ENCODE measurements around the gene ANGPTL7.

The ANGPTL7 gene

DNA sequence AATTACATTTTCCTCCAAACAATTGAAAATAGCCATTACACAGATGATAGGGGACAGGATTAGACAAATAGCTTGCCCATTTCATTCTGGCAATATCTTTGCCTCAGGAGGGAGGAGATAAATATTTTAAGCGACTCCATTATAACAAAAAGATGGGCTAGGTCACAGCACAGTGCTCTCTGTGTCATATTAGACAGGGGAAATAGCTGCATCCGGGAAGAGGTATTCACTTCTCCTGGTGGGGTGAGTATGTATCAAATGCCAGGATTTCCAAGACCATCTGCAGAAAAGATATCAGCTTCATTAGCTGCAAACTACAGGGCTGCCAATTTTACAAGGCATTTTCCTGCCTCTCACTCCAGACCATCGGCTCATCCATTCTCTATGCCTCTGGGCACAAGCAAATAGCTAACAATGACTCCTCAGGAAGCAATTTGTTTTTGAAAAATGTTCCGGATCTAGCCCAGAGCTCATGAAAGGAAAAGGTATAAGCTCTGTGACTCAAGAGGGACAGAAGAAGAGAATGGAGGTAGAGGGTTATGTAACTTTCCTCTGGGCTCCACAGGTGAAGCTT is 41.9 kb upstream of the ANGPTL7 start:
- H3K36me3 ChIP-seq (ENCODE audit: control insufficient read depth in 2 of 2, insufficient read depth in 1 of 2, low read length in 2 of 2) = peaks cover 19 to 98% of the 10 kb centered on the region in 2 experiments; a peak in 2 of 3 replicates
- no peak overlapping the region for H3K27ac ChIP-seq (ENCODE audit: extremely low read depth, low read depth, low read length)
- no peaks in the 10 kb centered on the region for H3K4me1 ChIP-seq (ENCODE audit: control insufficient read depth, insufficient read depth, low read length)
- H3K4me3 ChIP-seq (ENCODE audit: low read depth, low read length) = no peak overlapping the region
- CTCF ChIA-PET = interaction anchor here (0.7 kb wide), 1 partner anchor 22 kb away, joined by 3 read pairs; no protein-coding TSS in a partner anchor
- no peaks in the 10 kb centered on the region for H3K9me3 ChIP-seq (ENCODE audit: control insufficient read depth, insufficient read depth, low read depth, low read length)
- POLR2A ChIA-PET = no interaction called here
- TF ChIP-seq ZNF24 (tag by site-specific recombination; IDR thresholded peaks at IDR 0.05) (no peak), ZBTB20 (tag by site-specific recombination; IDR thresholded peaks at IDR 0.05) (no peak)

DNA sequence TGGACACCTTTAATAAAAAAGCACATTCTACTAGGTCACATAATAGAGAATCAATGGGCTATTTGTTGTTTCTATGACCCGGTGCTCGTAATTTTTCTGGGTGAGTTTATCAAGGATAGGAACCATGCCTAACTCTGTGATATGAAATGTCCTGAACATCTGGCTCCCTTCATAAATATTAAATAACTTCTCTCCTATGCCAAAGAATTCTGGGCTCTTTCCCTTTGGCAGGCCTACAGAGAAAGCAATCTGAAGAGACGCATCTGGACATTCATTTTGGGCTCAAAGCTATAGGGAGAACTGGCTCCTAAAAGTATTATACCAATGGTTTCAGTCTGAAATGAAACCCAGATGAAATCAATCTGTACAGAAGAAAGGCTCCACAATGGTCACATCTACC is 38.8 kb upstream of the ANGPTL7 start:
- no peak overlapping the region for H3K4me3 ChIP-seq (ENCODE audit: low read depth, low read length)
- no peaks in the 10 kb centered on the region for H3K9me3 ChIP-seq (ENCODE audit: control insufficient read depth, insufficient read depth, low read depth, low read length)
- no peak overlapping the region for H3K27ac ChIP-seq (ENCODE audit: extremely low read depth, low read depth, low read length)
- TF ChIP-seq ZNF747 (tag by site-specific recombination; IDR thresholded peaks at IDR 0.05) (no peak), YY1 (tag by site-specific recombination; IDR thresholded peaks at IDR 0.05) (no peak), KLF9 (tag by site-specific recombination; IDR thresholded peaks at IDR 0.05; ENCODE audit: low read depth) (no peak), ZNF404 (tag by site-specific recombination; IDR thresholded peaks at IDR 0.05) (no peak), ZNF658 (tag by site-specific recombination; IDR thresholded peaks at IDR 0.05) (no peak), ZNF548 (tag by site-specific recombination; IDR thresholded peaks at IDR 0.05) (no peak), ZNF184 (tag by site-specific recombination; IDR thresholded peaks at IDR 0.05) (no peak), SP7 (tag by site-specific recombination; IDR thresholded peaks at IDR 0.05) (no peak), ZNF768 (tag by site-specific recombination; IDR thresholded peaks at IDR 0.05) (no peak), ZBTB48 (tag by site-specific recombination; IDR thresholded peaks at IDR 0.05) (no peak), PRDM1 (tag by site-specific recombination; IDR thresholded peaks at IDR 0.05) (no peak), ZNF529 (tag by site-specific recombination; IDR thresholded peaks at IDR 0.05; ENCODE audit: insufficient replicate concordance) (no peak), ZNF214 (tag by site-specific recombination; IDR thresholded peaks at IDR 0.05; ENCODE audit: borderline replicate concordance) (no peak), ZNF677 (tag by site-specific recombination; IDR thresholded peaks at IDR 0.05) (no peak), ZBTB17 (tag by site-specific recombination; IDR thresholded peaks at IDR 0.05) (no peak), ZNF146 (tag by site-specific recombination; IDR thresholded peaks at IDR 0.05) (no peak)
- TF ChIP-seq, protein P1, sequence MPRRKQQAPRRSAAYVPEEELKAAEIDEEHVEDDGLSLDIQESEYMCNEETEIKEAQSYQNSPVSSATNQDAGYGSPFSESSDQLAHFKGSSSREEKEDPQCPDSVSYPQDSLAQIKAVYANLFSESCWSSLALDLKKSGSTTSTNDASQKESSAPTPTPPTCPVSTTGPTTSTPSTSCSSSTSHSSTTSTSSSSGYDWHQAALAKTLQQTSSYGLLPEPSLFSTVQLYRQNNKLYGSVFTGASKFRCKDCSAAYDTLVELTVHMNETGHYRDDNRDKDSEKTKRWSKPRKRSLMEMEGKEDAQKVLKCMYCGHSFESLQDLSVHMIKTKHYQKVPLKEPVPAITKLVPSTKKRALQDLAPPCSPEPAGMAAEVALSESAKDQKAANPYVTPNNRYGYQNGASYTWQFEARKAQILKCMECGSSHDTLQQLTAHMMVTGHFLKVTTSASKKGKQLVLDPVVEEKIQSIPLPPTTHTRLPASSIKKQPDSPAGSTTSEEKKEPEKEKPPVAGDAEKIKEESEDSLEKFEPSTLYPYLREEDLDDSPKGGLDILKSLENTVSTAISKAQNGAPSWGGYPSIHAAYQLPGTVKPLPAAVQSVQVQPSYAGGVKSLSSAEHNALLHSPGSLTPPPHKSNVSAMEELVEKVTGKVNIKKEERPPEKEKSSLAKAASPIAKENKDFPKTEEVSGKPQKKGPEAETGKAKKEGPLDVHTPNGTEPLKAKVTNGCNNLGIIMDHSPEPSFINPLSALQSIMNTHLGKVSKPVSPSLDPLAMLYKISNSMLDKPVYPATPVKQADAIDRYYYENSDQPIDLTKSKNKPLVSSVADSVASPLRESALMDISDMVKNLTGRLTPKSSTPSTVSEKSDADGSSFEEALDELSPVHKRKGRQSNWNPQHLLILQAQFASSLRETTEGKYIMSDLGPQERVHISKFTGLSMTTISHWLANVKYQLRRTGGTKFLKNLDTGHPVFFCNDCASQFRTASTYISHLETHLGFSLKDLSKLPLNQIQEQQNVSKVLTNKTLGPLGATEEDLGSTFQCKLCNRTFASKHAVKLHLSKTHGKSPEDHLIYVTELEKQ (tag by site-specific recombination; IDR thresholded peaks at IDR 0.05; ENCODE audit: borderline replicate concordance) = no peak
- TF ChIP-seq, protein P2, sequence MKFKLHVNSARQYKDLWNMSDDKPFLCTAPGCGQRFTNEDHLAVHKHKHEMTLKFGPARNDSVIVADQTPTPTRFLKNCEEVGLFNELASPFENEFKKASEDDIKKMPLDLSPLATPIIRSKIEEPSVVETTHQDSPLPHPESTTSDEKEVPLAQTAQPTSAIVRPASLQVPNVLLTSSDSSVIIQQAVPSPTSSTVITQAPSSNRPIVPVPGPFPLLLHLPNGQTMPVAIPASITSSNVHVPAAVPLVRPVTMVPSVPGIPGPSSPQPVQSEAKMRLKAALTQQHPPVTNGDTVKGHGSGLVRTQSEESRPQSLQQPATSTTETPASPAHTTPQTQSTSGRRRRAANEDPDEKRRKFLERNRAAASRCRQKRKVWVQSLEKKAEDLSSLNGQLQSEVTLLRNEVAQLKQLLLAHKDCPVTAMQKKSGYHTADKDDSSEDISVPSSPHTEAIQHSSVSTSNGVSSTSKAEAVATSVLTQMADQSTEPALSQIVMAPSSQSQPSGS (tag by site-specific recombination; IDR thresholded peaks at IDR 0.05; ENCODE audit: low read depth) = no peak
- TF ChIP-seq, protein P3, sequence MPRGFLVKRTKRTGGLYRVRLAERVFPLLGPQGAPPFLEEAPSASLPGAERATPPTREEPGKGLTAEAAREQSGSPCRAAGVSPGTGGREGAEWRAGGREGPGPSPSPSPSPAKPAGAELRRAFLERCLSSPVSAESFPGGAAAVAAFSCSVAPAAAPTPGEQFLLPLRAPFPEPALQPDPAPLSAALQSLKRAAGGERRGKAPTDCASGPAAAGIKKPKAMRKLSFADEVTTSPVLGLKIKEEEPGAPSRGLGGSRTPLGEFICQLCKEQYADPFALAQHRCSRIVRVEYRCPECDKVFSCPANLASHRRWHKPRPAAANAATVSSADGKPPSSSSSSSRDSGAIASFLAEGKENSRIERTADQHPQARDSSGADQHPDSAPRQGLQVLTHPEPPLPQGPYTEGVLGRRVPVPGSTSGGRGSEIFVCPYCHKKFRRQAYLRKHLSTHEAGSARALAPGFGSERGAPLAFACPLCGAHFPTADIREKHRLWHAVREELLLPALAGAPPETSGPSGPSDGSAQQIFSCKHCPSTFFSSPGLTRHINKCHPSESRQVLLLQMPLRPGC (tag by site-specific recombination; IDR thresholded peaks at IDR 0.05) = no peak
- TF ChIP-seq, protein P4, sequence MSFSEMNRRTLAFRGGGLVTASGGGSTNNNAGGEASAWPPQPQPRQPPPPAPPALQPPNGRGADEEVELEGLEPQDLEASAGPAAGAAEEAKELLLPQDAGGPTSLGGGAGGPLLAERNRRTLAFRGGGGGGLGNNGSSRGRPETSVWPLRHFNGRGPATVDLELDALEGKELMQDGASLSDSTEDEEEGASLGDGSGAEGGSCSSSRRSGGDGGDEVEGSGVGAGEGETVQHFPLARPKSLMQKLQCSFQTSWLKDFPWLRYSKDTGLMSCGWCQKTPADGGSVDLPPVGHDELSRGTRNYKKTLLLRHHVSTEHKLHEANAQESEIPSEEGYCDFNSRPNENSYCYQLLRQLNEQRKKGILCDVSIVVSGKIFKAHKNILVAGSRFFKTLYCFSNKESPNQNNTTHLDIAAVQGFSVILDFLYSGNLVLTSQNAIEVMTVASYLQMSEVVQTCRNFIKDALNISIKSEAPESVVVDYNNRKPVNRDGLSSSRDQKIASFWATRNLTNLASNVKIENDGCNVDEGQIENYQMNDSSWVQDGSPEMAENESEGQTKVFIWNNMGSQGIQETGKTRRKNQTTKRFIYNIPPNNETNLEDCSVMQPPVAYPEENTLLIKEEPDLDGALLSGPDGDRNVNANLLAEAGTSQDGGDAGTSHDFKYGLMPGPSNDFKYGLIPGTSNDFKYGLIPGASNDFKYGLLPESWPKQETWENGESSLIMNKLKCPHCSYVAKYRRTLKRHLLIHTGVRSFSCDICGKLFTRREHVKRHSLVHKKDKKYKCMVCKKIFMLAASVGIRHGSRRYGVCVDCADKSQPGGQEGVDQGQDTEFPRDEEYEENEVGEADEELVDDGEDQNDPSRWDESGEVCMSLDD (tag by site-specific recombination; IDR thresholded peaks at IDR 0.05) = no peak
- no peaks in the 10 kb centered on the region for H3K4me1 ChIP-seq (ENCODE audit: control insufficient read depth, insufficient read depth, low read length)
- POLR2A ChIA-PET = no interaction called here
- CTCF ChIA-PET = interaction anchor here (0.6 to 0.8 kb wide), 2 partner anchors 24 to 115 kb away, joined by 3 read pairs; no protein-coding TSS in a partner anchor
- peaks cover 28 to 91% of the 10 kb centered on the region in 2 experiments for H3K36me3 ChIP-seq (ENCODE audit: control insufficient read depth in 2 of 2, insufficient read depth in 1 of 2, low read length in 2 of 2)

Measured in HEK293 (cell line).